Peyer's patch (tissue), 4 donors: ENCODE data around the gene TMEM231. TPM values are rescaled to one million over a fixed set of nuclear protein-coding genes. Genes with fewer than 3 reads are reported as not detected.
A peak's percentile ranks its signal among the peaks of the same experiment; 100 is the strongest.

ENCODE experiments used
- DNase-seq, 3 donors: peaks; one replicate each; pipeline ENCODE4 v3.0.0-alpha.2; 2017 to 2019
- H3K27ac ChIP-seq, 4 donors: fragments of 200-600 bp; sonication (generic); one replicate each; pipeline ENCODE4 v1.5.1; 2016 to 2019
- H3K27me3 ChIP-seq, 2 donors: fragments of 200-600 bp; sonication (generic); one replicate each; pipeline ENCODE4 v1.5.1; 2019
- H3K36me3 ChIP-seq, 3 donors: fragments of 200-600 bp; sonication (generic); one replicate each; pipeline ENCODE4 v1.5.1; 2016 to 2019
- H3K4me1 ChIP-seq, 4 donors: fragments of 200-600 bp; sonication (generic); one replicate each; pipeline ENCODE4 v1.5.1; 2016 to 2019
- H3K4me3 ChIP-seq, 4 donors: fragments of 200-600 bp; sonication (generic); 1 replicate in 3 of 4; 2 replicates in 1 of 4; pipeline ENCODE4 v1.5.1; 2016 to 2019; ENCODE audit warnings: mild to moderate bottlenecking in 1 of 4
- H3K9me3 ChIP-seq, 4 donors: fragments of 200-600 bp; sonication (generic); one replicate each; pipeline ENCODE4 v1.5.1; 2016 to 2019; ENCODE audit warnings: mild to moderate bottlenecking in 1 of 4
- POLR2A ChIP-seq, 2 donors: fragments of 450-650 bp; IDR thresholded peaks; one replicate each; pipeline ENCODE4 v1.5.1; 2017; ENCODE audit warnings: antibody characterized with exemption in 2 of 2, mild to moderate bottlenecking in 2 of 2, moderate library complexity in 2 of 2
- total RNA-seq, 4 donors: library from RNA; depleted of rRNA; stranded (reverse); fragments of >200 nt; gene quantifications; one replicate each; pipeline ENCODE4 v1.1.0, GENCODE V29; 2016
- TF ChIP-seq, protein P1 (sequence below), 6 experiments: fragments of 450-650 bp in 4 of 6; fragments of 200-600 bp in 2 of 6; sonication (generic) in 1 of 6; IDR thresholded peaks; one replicate each; pipeline ENCODE4 v1.5.1; 2017 to 2019; ENCODE audit warnings: antibody characterized with exemption in 6 of 6, mild to moderate bottlenecking in 3 of 6, moderate library complexity in 1 of 6

The TMEM231 gene
- total RNA-seq, 4 donors from 2014 or later, result 3.3 to 17.9 (median 4.0) TPM

DNA sequence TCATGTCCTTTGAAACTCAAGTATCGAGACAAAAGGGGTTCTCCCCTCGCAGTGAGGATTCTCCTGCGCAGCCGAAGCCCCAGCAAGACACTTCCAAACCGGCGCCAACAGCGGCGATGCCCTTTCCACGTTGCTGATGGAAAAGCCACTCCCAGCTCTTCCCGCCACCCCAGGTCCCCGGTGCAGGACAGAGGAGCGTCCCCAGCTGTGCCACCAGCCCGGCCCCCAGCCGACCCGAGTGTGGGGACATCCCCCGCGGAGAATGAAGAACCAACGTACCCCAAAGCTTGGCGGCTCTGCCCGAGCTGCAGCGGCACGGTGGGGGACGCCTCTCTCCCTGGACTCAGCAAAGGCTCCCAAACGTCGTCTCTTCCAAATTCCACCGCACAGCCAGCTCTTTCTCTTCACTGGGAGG, 61.4 kb downstream of the TMEM231 start:
- H3K27me3 ChIP-seq, result no peaks in the 10 kb centered on the region
- no peaks in the 10 kb centered on the region for H3K9me3 ChIP-seq
- H3K4me1 ChIP-seq, result peaks cover 0 to 19% (median 6%) of the 10 kb centered on the region in 4 donors
- TF ChIP-seq, protein P1, sequence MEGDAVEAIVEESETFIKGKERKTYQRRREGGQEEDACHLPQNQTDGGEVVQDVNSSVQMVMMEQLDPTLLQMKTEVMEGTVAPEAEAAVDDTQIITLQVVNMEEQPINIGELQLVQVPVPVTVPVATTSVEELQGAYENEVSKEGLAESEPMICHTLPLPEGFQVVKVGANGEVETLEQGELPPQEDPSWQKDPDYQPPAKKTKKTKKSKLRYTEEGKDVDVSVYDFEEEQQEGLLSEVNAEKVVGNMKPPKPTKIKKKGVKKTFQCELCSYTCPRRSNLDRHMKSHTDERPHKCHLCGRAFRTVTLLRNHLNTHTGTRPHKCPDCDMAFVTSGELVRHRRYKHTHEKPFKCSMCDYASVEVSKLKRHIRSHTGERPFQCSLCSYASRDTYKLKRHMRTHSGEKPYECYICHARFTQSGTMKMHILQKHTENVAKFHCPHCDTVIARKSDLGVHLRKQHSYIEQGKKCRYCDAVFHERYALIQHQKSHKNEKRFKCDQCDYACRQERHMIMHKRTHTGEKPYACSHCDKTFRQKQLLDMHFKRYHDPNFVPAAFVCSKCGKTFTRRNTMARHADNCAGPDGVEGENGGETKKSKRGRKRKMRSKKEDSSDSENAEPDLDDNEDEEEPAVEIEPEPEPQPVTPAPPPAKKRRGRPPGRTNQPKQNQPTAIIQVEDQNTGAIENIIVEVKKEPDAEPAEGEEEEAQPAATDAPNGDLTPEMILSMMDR (IDR thresholded peaks at IDR 0.05), result no peak
- TF ChIP-seq POLR2A (IDR thresholded peaks at IDR 0.05), result no peak
- DNase-seq, result no peak
- peak overlapping the region; percentile 12 to 44 (median 38) for H3K4me3 ChIP-seq
- no peak overlapping the region for H3K27ac ChIP-seq
- no peaks in the 10 kb centered on the region for H3K36me3 ChIP-seq

DNA sequence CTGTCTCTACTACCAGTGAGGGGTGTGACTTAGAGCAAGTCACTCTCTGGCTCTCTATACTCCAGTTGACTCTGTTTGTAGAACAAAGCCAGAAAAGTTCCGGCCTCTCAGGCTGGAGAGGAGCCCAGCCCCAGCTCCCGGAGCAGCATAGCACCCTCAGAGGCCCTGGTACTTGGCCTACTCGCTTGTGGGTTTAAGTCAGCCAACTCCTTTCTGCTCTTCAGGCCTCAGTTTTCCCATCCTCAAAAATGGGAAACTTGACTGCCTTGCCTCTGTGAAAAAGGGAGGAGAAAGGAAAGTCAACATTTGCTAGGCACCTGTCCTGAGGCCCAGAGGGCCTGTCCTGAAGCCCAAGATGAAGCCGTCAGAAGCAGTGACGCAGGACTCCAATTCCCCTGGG, 61.9 kb downstream of the TMEM231 start:
- TF ChIP-seq POLR2A (IDR thresholded peaks at IDR 0.05), result no peak
- TF ChIP-seq, protein P1 (IDR thresholded peaks at IDR 0.05), result no peak
- Histone ChIP-seq H3K27ac (no peak overlapping the region), H3K36me3 (no peaks in the 10 kb centered on the region), H3K4me1 (peaks cover 0 to 19% (median 6%) of the 10 kb centered on the region in 4 donors), H3K27me3 (no peaks in the 10 kb centered on the region), H3K9me3 (no peaks in the 10 kb centered on the region), H3K4me3 (peak overlapping the region in 1 of 4 donors; percentile 44)
- no peak for DNase-seq

DNA sequence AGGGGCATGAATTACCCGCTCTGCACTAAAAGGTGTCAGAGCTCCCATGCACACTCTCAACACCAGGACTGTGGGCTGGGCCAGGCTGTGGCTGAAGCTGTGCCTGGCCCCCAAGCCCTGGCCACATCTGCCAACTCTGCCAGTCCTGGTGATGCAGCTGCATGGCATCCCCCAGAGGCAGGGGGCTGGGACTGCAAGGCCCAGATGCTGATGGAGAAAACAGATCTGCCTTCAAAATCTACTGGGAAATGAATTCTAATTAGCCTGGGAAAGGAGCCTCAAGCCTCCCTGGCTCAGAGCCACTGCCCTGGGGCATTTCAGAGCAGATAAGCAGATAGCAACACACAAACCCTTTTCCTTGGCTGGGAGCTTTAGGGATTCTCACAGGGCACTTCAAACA, 64.2 kb downstream of the TMEM231 start:
- H3K9me3 ChIP-seq, result no peaks in the 10 kb centered on the region
- TF ChIP-seq, protein P1 (IDR thresholded peaks at IDR 0.05), result no peak
- no peak for TF ChIP-seq POLR2A (IDR thresholded peaks at IDR 0.05)
- DNase-seq, result no peak

DNA sequence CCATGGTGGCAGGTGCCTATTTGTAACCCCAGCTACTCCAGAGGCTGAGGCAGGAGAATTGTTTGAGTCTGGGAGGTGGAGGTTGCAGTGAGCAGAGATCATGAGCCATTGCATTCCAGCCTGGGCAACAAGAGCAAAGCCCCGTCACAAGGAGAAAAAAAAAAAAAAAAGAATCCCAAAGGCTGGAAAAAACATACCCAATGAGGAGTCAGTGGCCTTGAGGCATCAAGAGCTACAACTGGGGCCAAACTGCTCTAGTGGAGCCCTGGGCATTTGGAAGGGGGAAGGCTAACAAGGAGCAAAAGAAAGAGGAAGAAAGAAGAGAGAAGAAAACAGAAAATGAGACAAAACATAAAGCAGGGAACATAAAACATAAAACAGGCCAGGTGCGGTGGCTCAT, 67.7 kb downstream of the TMEM231 start:
- Histone ChIP-seq H3K27ac (no peak overlapping the region), H3K27me3 (no peaks in the 10 kb centered on the region), H3K4me1 (peaks cover 0 to 16% (median 0%) of the 10 kb centered on the region in 4 donors), H3K9me3 (no peaks in the 10 kb centered on the region), H3K36me3 (no peaks in the 10 kb centered on the region), H3K4me3 (no peak overlapping the region)
- TF ChIP-seq, protein P1 (IDR thresholded peaks at IDR 0.05), result no peak
- no peak for TF ChIP-seq POLR2A (IDR thresholded peaks at IDR 0.05)
- DNase-seq, result no peak

More for the DNA sequence above, 64.2 kb downstream of the TMEM231 start:
- Histone ChIP-seq H3K4me1 (peaks cover 0 to 23% (median 6%) of the 10 kb centered on the region in 4 donors), H3K4me3 (no peak overlapping the region), H3K36me3 (no peaks in the 10 kb centered on the region), H3K27ac (no peak overlapping the region), H3K27me3 (no peaks in the 10 kb centered on the region)

Other genes starting within 250 kb of the TMEM231 start
- gene CFDP1, start 122.7 kb downstream of the TMEM231 start, total RNA-seq, result 100 to 1,000 TPM; 125 to 205 (median 156) TPM
- gene TMEM170A, start 91.6 kb downstream of the TMEM231 start, total RNA-seq, result 10 to 100 TPM; 37.1 to 95.1 (median 62.8) TPM
- 10 to 100 TPM in 3 of 4 donors, not detected in 1; 12.8 to 50.2 (median 22.3) TPM for gene CHST6, start 60.8 kb downstream of the TMEM231 start, total RNA-seq
- 100 to 1,000 TPM in 1 of 4 donors, 10 to 100 TPM in 2, 1 to 10 TPM in 1; 5.8 to 160 (median 75.8) TPM for gene CHST5, start 20.1 kb downstream of the TMEM231 start, total RNA-seq
- 10 to 100 TPM; 52.0 to 80.9 (median 61.9) TPM for gene GABARAPL2, start 10.1 kb upstream of the TMEM231 start, total RNA-seq
- gene ADAT1, start 67.0 kb upstream of the TMEM231 start, total RNA-seq, result 10 to 100 TPM; 39.2 to 74.1 (median 66.6) TPM
- gene KARS1, start 91.4 kb upstream of the TMEM231 start, total RNA-seq, result 10 to 100 TPM; 71.3 to 87.5 (median 82.7) TPM
- 10 to 100 TPM; 28.9 to 31.0 (median 30.8) TPM for gene TERF2IP, start 91.5 kb upstream of the TMEM231 start, total RNA-seq
- gene CPHXL2, start 120.8 kb upstream of the TMEM231 start, total RNA-seq, result not detected
- gene DUXB, start 145.2 kb upstream of the TMEM231 start, total RNA-seq, result not detected
- not detected for gene CPHXL, start 170.2 kb upstream of the TMEM231 start, total RNA-seq